Hematopoietic multipotent progenitor cell treated with erythropoietin and hydrocortisone succinate and interleukin-3 and kit ligand, for 4 days (in vitro differentiated cells): Measurements from ENCODE around the gene TLR5.
"Not testable (repeated sequence)": the region's sequence is repeated elsewhere in the genome, so short reads cannot be mapped to it uniquely, and the experiment has no call there.

Source experiments
- DNase-seq: peaks from one replicate; pipeline ENCODE4 v3.0.0-alpha.2; 2015

TLR5 gene, protein sequence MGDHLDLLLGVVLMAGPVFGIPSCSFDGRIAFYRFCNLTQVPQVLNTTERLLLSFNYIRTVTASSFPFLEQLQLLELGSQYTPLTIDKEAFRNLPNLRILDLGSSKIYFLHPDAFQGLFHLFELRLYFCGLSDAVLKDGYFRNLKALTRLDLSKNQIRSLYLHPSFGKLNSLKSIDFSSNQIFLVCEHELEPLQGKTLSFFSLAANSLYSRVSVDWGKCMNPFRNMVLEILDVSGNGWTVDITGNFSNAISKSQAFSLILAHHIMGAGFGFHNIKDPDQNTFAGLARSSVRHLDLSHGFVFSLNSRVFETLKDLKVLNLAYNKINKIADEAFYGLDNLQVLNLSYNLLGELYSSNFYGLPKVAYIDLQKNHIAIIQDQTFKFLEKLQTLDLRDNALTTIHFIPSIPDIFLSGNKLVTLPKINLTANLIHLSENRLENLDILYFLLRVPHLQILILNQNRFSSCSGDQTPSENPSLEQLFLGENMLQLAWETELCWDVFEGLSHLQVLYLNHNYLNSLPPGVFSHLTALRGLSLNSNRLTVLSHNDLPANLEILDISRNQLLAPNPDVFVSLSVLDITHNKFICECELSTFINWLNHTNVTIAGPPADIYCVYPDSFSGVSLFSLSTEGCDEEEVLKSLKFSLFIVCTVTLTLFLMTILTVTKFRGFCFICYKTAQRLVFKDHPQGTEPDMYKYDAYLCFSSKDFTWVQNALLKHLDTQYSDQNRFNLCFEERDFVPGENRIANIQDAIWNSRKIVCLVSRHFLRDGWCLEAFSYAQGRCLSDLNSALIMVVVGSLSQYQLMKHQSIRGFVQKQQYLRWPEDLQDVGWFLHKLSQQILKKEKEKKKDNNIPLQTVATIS

DNA sequence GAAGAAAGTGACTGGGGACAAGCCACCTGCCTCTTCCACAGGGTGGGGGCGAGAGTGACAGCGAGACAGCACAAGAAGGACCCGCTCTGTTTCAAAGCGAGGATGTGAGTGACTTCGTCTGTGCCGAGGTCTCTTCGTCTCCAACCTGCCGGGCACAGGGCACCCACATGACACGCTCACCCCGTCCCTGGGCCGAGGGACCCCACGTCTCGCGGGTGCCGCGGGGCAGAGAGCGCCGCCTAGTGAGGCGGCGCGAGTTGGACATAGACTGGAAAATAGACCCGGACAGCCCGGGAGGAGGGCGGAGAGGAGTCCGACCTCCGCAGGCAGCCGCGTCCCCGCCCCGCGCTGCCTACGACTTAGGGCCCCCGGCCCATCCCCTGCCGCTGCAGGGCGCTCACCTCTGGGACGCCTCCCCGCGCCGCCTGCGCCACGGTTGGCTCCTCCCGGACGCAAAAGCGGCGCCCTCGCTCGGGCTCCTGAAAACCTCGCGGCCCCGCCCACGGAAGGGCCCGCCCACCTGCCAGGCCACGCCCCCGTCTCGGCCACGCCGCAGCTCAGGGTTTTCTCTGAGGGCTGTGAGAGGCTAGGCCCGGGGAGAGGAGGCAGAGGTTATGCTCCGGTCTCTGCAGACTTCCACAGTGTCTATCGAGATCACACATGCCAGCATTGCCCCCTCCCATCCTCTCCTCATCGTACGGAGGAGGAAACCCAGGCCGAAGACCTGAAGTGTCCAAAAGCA, at the start of gene TLR5:
Gene TLR5, minus strand, starts transcription at position 454 of the 742 bp plus-strand sequence. CDS start 30,217 bp downstream, outside the sequence.
- DNase-seq = peak; percentile 88

DNA sequence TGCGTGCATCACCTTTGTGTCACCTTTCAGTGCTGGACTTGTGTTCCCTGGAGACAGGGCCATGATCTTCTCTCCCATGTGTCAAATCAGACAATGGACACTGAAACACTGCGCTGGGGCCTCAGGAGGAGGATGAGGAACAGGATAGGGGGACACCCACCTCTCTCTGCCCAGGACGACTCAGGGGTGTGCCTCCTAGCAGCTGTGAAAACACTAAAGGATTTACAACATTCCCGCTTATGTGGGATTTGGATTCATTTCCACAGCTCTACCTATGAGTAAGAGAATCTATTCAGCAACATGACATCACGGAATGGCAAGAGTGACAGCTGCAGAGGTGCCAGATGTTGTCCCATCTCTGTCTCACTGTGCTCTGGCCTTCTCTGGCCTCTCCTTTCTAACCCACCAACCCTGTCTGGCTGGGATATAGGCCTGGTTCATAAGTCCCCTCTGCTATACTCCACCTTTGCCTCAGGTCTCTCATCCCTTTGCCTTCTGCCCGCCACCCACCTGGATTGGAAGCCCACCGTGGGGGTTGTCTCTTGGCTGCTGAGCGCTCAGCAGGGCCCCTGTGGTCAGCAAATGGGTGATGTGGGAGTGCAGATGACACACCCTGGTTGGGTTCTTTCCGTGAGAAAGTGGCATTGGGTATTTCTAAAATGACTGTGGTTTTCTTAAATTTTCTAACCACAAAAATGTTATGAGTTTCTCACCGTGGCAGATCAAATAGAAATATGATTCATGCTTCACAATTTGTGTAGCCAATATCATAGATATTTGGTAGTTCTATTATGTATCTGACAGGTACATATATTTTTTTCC, 47.1 kb upstream of the TLR5 start:
- peak; percentile 34 for DNase-seq

DNA sequence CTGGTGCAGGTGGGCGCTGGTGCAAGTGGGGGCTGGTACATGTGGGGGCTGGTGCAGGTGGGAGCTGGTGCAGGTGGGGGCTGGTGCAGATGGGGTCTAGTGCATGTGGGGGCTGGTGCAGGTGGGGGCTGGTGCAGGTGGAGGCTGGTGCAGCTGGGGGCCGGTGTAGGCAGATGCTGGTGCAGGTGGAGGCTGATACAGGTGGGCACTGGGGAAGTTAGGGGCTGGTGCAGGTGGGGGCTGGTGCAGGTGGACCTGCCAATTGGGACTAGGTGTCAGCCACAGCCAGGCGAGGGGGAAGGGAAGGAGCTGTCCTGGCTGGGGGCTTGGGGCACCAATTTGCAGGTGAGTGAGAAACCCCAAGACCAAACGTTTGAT, 46.5 kb upstream of the TLR5 start:
- no peak for DNase-seq

DNA sequence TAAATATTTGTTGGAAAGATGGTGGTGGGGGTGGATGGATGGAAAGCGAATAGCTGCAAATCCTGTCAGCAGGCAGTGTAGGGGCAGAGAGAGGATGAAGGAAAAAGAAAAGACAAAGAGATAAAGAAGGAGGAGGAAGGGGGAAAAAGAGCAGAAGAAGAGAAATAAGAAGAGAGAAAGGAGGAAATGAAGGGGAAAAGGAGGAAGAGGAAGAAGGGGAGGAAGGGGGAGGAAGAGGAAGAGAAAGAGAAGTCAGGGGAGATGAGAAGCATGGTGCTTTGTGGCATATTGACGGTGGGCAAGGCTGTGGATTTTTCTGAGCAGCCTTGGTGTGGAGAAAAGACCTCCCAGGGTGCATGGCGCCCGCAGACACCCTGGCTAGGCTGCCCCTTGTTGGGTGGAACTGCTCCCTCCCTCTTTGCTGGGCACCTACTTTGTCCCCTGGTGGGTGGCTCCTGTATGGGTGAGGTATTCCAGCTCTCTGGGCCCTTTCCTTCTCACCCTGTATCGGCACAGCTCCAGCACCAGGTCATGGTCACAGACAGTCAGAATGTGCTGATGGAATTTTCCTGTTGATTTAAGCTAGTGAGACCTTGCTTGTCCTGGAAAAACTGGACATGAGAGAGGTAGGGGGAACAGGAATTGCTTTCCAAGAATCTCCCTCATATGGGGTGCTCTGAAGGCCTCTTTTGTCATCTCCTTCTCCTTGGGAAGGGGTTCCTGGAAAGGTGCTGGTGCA, 45.7 kb upstream of the TLR5 start:
- no peak for DNase-seq

DNA sequence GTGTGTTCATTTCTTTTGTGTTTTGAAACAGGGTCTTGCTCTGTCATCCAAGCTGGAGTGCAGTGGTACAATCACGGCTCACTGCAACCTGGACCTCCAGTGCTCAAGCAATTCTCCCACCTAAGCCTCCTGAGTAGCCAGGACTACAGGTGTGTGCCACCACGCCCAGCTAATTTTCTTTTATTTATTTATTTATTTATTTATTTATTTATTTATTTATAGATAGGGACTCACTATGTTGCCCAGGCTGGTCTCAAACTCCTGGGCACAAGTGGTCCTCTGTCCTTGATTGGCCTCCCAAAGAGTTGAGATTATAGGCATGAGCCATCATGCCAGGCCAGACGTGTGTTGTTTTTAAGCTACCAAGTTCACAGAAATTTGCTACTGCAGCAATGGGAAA, 43.8 kb upstream of the TLR5 start:
- DNase-seq = no peak

DNA sequence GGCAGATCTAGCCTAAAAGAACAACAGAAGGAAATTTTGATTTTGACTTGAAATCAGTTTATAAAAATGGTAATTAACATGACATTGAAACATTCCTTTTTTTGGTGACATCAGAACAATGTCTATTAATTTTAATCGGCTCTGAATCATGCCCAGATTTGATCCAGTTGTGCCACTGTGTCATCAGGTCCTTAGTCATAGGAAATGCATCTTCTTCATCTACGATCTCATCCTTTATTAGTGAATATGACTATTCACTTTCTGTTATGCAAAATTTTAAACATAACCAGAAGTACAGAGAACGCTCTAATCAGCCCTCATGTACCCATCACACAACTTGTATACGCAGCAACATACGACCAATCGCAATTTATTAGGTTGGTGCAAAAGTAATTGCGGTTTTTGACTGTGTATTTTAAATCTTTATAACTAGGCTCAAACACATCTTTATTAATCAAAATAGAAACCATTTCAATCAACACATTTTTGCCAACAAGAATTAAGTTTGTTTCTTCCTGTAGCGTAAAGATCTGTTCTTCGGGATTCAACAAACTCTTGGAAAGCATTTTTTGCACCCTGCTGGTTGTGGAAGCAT, 40.3 kb upstream of the TLR5 start:
- no peak for DNase-seq

DNA sequence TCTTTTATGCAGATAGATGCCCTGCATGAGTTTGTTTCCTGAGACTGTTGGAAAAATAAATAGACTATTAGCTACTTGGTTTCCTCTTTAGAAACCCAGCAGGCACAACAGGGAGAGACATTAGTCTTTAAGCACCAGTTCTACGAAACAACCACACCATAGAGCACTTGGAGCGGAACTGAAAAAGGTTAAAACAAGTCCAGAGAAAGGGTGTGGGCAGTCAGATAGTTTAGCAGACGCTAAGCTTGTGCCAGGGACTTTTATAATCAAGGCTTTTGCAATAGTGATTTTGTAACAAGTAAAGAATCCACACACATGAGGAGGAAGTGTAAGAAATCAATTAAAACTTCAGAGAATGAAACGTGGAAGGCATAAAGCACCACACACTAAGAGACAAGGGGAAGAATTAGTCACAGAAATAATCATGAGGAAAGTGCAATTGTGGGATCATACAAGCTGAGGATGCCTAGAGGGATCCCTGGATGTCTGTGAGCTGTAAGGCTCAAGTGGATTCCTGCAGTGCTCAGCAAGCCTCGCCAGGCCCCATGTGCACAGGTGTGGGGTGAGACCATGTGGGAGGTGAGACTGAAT, 37.8 kb upstream of the TLR5 start:
- peak; percentile 62 for DNase-seq

DNA sequence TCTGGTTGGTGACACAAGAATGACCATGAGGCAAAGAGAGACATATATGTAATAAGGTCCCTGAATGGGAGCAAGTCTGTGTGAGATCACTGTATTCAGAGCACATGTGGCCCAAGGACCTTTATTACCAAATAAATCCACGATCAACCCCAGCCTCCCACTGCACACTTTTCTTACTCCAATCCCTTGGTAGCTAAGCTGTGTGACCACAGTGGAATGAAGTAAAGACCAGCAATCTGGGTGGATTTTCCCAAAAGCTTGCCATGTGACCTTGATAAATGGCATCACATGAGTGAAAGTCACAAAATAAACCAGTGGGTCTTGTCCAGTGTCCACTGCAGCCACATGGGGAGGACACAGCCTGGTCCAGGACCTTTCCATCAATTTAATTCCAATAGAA, 36.7 kb upstream of the TLR5 start:
- no peak for DNase-seq

DNA sequence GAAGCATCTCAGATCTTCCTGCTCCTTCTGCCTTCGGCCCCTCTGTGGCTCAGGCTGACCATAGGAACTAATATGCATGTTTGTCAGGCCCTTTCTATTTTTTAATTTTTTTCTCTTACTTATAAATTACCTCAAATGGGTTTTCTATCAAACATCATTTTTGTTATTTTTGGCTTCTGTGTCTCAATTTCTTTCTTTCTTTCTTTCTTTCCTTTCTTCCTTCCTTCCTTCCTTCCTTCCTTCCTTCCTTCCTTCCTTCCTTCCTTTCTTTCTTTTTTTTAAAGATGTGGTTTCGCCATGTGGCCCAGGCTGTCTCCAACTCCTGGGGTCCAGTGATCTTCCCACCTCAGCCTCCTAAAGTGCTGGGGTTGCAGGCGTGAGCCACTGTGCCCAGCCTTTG, 36.2 kb upstream of the TLR5 start:
- no peak for DNase-seq

DNA sequence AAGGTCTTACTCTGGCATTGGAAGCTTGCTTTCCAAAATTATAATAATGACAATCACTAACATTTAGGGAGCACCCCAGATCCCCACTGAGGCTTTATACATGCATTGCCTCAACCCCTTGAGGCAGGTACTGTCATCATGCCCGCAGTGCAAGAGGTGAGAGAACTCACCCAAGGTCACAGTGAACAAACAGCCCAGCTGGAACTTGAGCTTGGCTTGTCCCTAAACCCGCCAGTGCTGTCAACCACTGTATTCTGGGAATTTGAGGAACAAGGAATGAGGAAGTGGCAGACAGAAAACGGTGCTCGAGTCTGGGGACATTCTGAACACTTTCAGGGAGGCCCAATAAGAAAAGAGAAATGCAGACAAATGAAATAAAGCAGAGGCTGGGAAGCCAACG, 34.6 kb upstream of the TLR5 start:
- peak; percentile 55 for DNase-seq

DNA sequence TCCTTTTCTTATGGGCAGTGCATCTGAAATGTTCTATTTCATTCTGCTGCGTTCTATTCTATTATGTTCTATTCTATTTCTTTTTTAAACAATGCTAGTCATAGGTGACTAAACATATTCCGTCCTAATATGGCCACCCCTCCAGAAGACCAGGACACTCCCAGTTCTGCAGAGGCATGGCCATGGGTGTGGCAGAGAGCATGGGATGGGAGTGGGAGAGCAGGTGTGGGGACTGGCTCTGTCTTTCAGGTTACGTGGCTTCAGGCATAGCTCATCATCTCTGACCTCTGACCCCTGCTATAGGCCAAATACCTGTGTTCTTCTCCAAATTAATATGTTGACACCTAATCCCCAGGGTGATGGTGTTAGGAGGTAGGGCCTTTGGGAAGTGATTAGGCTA, 33.4 kb upstream of the TLR5 start:
- no peak for DNase-seq

DNA sequence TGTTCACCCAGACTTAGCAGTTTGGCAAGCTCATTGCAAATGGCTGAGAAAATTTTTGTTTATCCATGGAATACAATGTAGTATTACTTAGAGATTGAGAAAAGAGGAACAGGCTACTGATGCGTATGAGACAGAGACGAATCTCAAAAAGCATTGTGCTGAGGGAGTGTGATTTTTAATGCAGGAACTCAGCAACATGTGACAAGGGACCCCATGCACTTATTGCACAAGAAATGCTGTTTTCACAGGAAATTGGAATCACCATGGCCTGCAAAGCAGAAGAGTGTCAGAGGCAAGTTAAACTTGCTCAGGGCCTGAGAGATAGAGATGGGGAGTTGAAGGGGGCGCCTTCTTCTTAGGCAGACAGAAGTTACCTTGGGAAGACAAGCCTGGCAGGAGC, 32.6 kb upstream of the TLR5 start:
- peak; percentile 50 for DNase-seq

DNA sequence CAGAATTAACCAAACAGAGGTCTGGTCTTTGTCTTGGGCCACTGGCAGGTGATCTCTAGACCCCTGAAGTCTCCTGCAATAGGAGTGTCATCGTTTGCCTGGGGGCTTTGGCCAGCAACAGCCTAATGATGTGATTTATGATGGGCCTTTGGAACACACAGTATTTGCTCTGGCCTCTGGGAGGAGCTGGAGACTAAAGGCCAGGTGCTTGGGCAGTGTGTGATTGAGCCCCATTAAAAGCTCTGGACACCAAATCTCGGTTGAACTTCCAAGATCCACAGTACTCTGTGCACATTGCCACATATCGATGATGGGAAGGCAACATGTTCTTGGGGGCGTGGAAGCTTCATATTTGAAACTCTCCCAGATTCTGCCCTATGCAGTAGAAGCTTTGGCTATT, 32.0 kb upstream of the TLR5 start:
- no peak for DNase-seq

DNA sequence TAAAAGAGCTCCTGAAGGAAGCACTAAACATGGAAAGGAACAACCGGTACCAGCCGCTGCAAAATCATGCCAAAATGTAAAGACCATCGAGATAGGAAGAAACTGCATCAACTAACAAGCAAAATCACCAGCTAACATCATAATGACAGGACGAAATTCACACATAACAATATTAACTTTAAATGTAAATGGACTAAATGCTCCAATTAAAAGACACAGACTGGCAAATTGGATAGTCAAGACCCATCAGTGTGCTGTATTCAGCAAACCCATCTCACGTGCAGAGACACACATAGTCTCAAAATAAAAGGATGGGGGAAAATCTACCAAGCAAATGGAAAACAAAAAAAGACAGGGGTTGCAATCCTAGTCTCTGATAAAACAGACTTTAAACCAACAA, 26.4 kb upstream of the TLR5 start:
- DNase-seq = not testable (repeated sequence)

DNA sequence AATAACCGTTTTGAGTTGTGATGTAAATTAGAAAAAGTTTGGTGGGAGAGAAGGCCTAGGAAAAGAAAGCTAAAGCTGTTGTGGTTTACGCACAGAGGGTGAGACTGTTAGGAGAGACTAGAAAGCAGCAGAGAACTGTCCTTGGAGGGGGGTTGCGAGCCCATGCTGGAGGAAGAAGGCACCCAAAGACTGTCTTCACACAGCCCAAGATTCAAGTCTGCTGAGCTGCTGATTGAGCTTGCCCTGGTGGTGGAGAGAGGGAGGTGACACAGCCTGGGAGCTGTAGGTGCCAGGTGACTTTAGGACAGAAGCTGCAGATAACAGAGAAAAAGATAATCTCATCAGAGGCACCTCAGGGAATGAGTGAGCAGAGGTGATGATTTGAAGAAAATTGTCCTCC, 18.3 kb upstream of the TLR5 start:
- no peak for DNase-seq

DNA sequence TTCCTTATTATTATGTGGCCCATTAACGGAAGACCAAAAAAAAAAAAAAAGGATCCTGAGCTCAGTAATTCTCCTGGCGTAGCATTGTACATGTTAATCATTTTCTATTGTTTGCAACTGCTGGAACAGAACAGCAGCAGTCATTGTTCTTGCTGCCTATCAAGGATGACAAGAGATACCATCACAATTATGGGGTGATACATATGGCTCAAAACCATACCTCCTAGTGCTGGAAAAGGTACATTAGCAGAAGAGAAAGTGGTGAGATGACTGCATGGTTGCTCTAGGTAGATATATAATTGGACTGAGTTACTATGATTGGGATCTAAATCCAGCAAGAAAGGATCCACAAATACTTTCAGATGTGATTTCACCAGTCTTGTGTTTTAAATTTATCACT, 13.3 kb upstream of the TLR5 start:
- DNase-seq = no peak

DNA sequence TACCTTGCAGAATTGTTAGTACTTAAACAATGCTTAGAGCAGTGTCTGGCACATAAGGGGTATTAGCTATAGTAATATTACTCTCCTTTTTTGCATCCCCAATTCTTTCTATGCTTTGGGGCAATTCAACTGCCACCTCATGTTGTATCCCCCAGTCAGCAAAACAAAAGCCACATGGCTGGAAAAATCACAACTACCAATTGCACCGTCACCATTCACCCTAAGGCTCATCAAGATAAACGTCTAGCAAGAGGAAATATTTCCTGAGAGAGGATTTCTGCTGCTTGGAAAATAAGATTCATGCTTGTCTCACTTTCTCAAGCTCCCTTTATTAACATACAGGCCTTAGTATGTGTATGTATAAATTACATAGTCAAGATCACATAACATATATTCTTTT, 12.1 kb upstream of the TLR5 start:
- no peak for DNase-seq

DNA sequence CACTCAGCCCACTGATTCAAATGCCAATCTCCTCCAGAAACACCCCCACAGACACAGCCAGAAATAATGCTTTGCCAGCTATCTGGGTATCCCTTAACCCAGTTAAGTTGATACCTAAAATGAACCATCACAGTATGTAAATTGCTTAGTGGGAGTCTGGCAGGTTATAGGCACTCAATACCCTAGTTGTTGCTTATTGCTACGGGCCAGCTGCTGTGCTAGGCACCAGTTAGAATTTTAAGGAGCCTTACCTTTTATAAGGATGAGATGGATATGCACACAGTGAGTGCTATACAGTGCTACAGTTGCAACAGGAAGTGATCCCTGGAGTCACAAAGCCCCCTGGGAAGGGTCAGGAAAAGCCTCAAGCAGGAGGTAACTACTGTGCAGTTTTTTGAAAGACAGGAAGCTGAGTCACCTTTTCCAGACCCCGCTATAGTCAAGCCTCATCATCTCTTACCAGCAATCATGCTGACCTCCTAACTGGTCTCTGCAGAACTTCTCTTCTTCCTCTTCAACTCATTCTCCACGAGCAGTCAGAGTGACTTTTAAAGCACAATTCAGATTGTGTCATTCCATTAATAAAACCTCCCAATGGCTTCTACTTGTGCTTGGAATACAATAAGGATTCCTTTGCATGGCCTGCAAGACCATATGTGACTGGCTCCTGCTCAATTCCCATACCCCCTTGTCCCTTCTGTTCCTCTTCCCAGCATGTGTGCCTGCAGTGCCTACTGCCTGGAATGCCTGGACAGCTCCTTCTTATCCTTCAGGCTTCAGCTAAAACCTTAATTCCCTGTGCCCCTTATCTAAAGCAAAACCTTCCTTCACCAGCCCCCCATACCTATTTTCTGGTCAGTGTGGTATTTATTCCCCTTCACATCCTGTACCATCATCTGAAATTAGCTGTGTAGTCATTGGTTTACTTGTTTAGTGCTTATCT, 10.4 kb upstream of the TLR5 start:
- DNase-seq = peak; percentile 39

DNA sequence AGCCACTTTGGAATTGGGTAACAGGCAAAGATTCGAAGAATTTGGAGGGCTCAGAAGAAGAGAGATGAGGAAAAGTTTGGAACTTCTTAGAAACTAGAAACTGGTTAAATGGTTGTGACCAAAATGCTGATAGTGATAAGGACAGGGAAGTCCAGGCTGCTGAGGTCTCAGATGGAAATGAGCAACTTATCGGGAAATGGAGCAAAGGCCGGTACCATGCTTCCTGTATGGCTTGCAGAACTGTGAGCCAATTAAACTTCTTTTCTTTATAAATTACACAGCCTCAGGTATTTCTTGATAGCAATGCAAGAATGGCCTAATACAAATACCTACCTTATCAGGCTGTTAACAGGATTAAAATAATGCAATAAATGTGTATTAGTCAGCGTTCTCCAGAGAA, 9.4 kb upstream of the TLR5 start:
- DNase-seq = no peak

DNA sequence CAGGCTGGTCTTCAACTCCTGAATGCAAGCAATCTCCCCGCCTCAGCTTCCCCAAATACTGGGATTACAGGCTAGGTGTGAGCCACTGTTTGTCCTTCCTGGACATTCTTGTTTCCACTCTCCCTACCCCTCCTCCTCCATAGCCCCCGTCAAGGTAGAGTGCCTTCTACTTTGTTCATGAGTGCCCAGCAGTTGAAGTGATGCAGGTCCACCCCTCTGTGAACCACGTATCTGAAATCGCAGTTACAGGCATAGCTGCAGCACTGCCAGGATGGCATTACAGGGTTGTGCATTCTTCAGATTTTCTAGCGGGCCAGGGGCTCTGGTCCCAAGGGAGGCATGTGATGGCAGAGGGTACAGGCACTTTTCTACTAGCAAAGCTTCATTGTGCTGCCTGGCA, 7.4 kb upstream of the TLR5 start:
- no peak for DNase-seq
